Right lung (tissue), 5 donors: ENCODE measurements around the gene ZNF814. TPM values are rescaled to one million over a fixed set of nuclear protein-coding genes. Genes with fewer than 3 reads are reported as not detected.
"Not testable (repeated sequence)": the region's sequence is repeated elsewhere in the genome, so short reads cannot be mapped to it uniquely, and the experiment has no call there.

Experiments
- DNase-seq, 2 donors: peaks; one replicate each; pipeline ENCODE4 v3.0.0-alpha.2; 2013
- polyA plus RNA-seq, 5 donors: library from polyadenylated mRNA; unstranded; fragments of 120-200 nt; gene quantifications; one replicate each; pipeline versions ENCODE4 v1.2.1 to v1.2.3, GENCODE V29; 2013; ENCODE audit warnings: inconsistent platforms in 1 of 5, low replicate concordance in 1 of 5; ENCODE audit not compliant: insufficient read length in 5 of 5, insufficient read depth in 1 of 5

Gene ZNF814
- polyA plus RNA-seq, 5 donors, result 47.1 to 62.9 (median 61.2) TPM

- DNase-seq, result peak; percentile 84
Observed at GRCh38 chr19:57819475-57820148, 69.2 kb downstream of the ZNF814 start.

- no peak for DNase-seq
Observed at GRCh38 chr19:57818378-57818777, 70.5 kb downstream of the ZNF814 start.

GRCh38 chr19:57817976-57818375, 70.9 kb downstream of the ZNF814 start:
- no peak for DNase-seq

GRCh38 chr19:57816652-57817051, 72.2 kb downstream of the ZNF814 start:
- no peak for DNase-seq

- no peak for DNase-seq
Observed at GRCh38 chr19:57815247-57816075, 73.4 kb downstream of the ZNF814 start.

GRCh38 chr19:57814505-57815246, 74.2 kb downstream of the ZNF814 start, which contains the start of gene ZNF552:
Gene ZNF552 (minus strand): TSS chr19:57814913. CDS start chr19:57814743, 170 bp downstream.
- peak; percentile 86 for DNase-seq

GRCh38 chr19:57813919-57814504, 74.8 kb downstream of the ZNF814 start:
- no peak for DNase-seq

- not testable (repeated sequence) for DNase-seq
Observed at GRCh38 chr19:57812975-57813820, 75.6 kb downstream of the ZNF814 start.

- DNase-seq, result no peak
Observed at GRCh38 chr19:57812226-57812625, 76.6 kb downstream of the ZNF814 start.

- DNase-seq, result peak in 1 of 2 donors; percentile 43
Observed at GRCh38 chr19:57810410-57811295, 78.2 kb downstream of the ZNF814 start.

GRCh38 chr19:57807541-57807940, 81.3 kb downstream of the ZNF814 start:
- DNase-seq, result no peak

- DNase-seq, result peak; percentile 46 to 56
Observed at GRCh38 chr19:57803594-57804325, 85.1 kb downstream of the ZNF814 start.

GRCh38 chr19:57803265-57803593, 85.6 kb downstream of the ZNF814 start:
- no peak for DNase-seq

GRCh38 chr19:57802269-57802668, 86.6 kb downstream of the ZNF814 start:
- no peak for DNase-seq

GRCh38 chr19:57800696-57801095, 88.1 kb downstream of the ZNF814 start:
- no peak for DNase-seq
